AG09309 (cell line): Measurements from ENCODE around the gene STK38L.

Source experiments
- DNase-seq: peaks from one replicate; pipeline ENCODE4 v3.0.0-alpha.2; 2010; ENCODE audit warnings: low read depth
- H3K4me3 ChIP-seq: 2 replicates; pipeline ENCODE4 v1.5.1; 2011; ENCODE audit warnings: mild to moderate bottlenecking, low read depth, low read length, moderate library complexity; ENCODE audit not compliant: control insufficient read depth
- CTCF ChIP-seq: IDR thresholded peaks from 2 replicates; pipeline ENCODE4 v1.5.1; 2011; ENCODE audit warnings: mild to moderate bottlenecking, low read depth, low read length, inconsistent platforms; ENCODE audit not compliant: insufficient read depth, control insufficient read depth; ENCODE audit errors: missing control alignments

The STK38L gene

GRCh38 chr12:27213830-27214787, 30.0 kb upstream of the STK38L start:
- no peak for TF ChIP-seq CTCF
- no peak for DNase-seq
- no peak overlapping the region for H3K4me3 ChIP-seq

GRCh38 chr12:27217590-27217989, 26.5 kb upstream of the STK38L start:
- DNase-seq, result no peak
- H3K4me3 ChIP-seq, result no peak overlapping the region
- TF ChIP-seq CTCF, result no peak

GRCh38 chr12:27219693-27220054, 24.4 kb upstream of the STK38L start:
- no peak for DNase-seq
- no peak overlapping the region for H3K4me3 ChIP-seq
- no peak for TF ChIP-seq CTCF

- no peak overlapping the region for H3K4me3 ChIP-seq
- TF ChIP-seq CTCF, result no peak
- DNase-seq, result no peak
Measured at GRCh38 chr12:27220055-27220987, 23.8 kb upstream of the STK38L start.

GRCh38 chr12:27220988-27221345, 23.1 kb upstream of the STK38L start:
- no peak for TF ChIP-seq CTCF
- no peak overlapping the region for H3K4me3 ChIP-seq
- DNase-seq, result no peak

GRCh38 chr12:27221625-27222387, 22.3 kb upstream of the STK38L start:
- H3K4me3 ChIP-seq, result no peak overlapping the region
- no peak for DNase-seq
- TF ChIP-seq CTCF, result no peak
